ENCODE measurements around the gene KLK15. TPM values are rescaled to one million over a fixed set of nuclear protein-coding genes. Genes with fewer than 3 reads are reported as not detected.

Gene KLK15
- total RNA-seq = not detected

GRCh38 chr19:50833117-50833801 lies at the start of gene KLK15:
Gene KLK15, minus strand, starts transcription at chr19:50833574. Its CDS starts 2,082 bp downstream, at chr19:50831492.
- Histone ChIP-seq H3K9me3 (ENCODE audit: control insufficient read depth in 3 of 3, low read length in 3 of 3) (no peaks in the 10 kb centered on the region), H3K4me1 (ENCODE audit: control insufficient read depth in 3 of 3, insufficient read depth in 3 of 3, low read length in 3 of 3) (peaks cover 6 to 9% (median 8%) of the 10 kb centered on the region in 3 donors), H3K9ac (ENCODE audit: low read depth in 1 of 3, low read length in 3 of 3) (no peak within 1 kb of the TSS), H3K4me3 (ENCODE audit: low read length in 3 of 3) (no peak within 1 kb of the TSS), H3K27ac (ENCODE audit: low read depth, low read length) (no peak within 1 kb of the TSS), H3K36me3 (ENCODE audit: control insufficient read depth in 3 of 3, insufficient read depth in 3 of 3, low read length in 3 of 3) (no peaks in the 10 kb centered on the region), H3K27me3 (ENCODE audit: control insufficient read depth in 3 of 3, insufficient read depth in 3 of 3, low read length in 3 of 3) (peaks cover 32 to 60% (median 34%) of the 10 kb centered on the region in 3 donors)

GRCh38 chr19:50882188-50882587 lies 48.8 kb upstream of the KLK15 start:
- Histone ChIP-seq H3K4me3 (ENCODE audit: low read length in 3 of 3) (no peak overlapping the region), H3K36me3 (ENCODE audit: control insufficient read depth in 3 of 3, insufficient read depth in 3 of 3, low read length in 3 of 3) (no peaks in the 10 kb centered on the region), H3K4me1 (ENCODE audit: control insufficient read depth in 3 of 3, insufficient read depth in 3 of 3, low read length in 3 of 3) (no peaks in the 10 kb centered on the region), H3K9me3 (ENCODE audit: control insufficient read depth in 3 of 3, low read length in 3 of 3) (no peaks in the 10 kb centered on the region), H3K27ac (ENCODE audit: low read depth, low read length) (no peak overlapping the region), H3K9ac (ENCODE audit: low read depth in 1 of 3, low read length in 3 of 3) (no peak overlapping the region), H3K27me3 (ENCODE audit: control insufficient read depth in 3 of 3, insufficient read depth in 3 of 3, low read length in 3 of 3) (peaks cover 3 to 24% (median 13%) of the 10 kb centered on the region in 3 donors)

GRCh38 chr19:50880241-50880640 lies 46.9 kb upstream of the KLK15 start:
- Histone ChIP-seq H3K9me3 (ENCODE audit: control insufficient read depth in 3 of 3, low read length in 3 of 3) (no peaks in the 10 kb centered on the region), H3K4me1 (ENCODE audit: control insufficient read depth in 3 of 3, insufficient read depth in 3 of 3, low read length in 3 of 3) (no peaks in the 10 kb centered on the region), H3K27me3 (ENCODE audit: control insufficient read depth in 3 of 3, insufficient read depth in 3 of 3, low read length in 3 of 3) (peaks cover 5 to 34% (median 16%) of the 10 kb centered on the region in 3 donors), H3K4me3 (ENCODE audit: low read length in 3 of 3) (no peak overlapping the region), H3K27ac (ENCODE audit: low read depth, low read length) (no peak overlapping the region), H3K9ac (ENCODE audit: low read depth in 1 of 3, low read length in 3 of 3) (no peak overlapping the region), H3K36me3 (ENCODE audit: control insufficient read depth in 3 of 3, insufficient read depth in 3 of 3, low read length in 3 of 3) (no peaks in the 10 kb centered on the region)

- Histone ChIP-seq H3K9me3 (ENCODE audit: control insufficient read depth in 3 of 3, low read length in 3 of 3) (no peaks in the 10 kb centered on the region), H3K36me3 (ENCODE audit: control insufficient read depth in 3 of 3, insufficient read depth in 3 of 3, low read length in 3 of 3) (no peaks in the 10 kb centered on the region), H3K4me3 (ENCODE audit: low read length in 3 of 3) (no peak overlapping the region), H3K4me1 (ENCODE audit: control insufficient read depth in 3 of 3, insufficient read depth in 3 of 3, low read length in 3 of 3) (no peaks in the 10 kb centered on the region), H3K27me3 (ENCODE audit: control insufficient read depth in 3 of 3, insufficient read depth in 3 of 3, low read length in 3 of 3) (peaks cover 10 to 46% (median 28%) of the 10 kb centered on the region in 3 donors), H3K27ac (ENCODE audit: low read depth, low read length) (no peak overlapping the region), H3K9ac (ENCODE audit: low read depth in 1 of 3, low read length in 3 of 3) (no peak overlapping the region)
Measured at GRCh38 chr19:50878851-50879250, 45.5 kb upstream of the KLK15 start.

GRCh38 chr19:50877338-50877737 lies 44.0 kb upstream of the KLK15 start:
- peaks cover 10 to 43% (median 34%) of the 10 kb centered on the region in 3 donors for H3K27me3 ChIP-seq (ENCODE audit: control insufficient read depth in 3 of 3, insufficient read depth in 3 of 3, low read length in 3 of 3)
- no peaks in the 10 kb centered on the region for H3K4me1 ChIP-seq (ENCODE audit: control insufficient read depth in 3 of 3, insufficient read depth in 3 of 3, low read length in 3 of 3)
- H3K9ac ChIP-seq (ENCODE audit: low read depth in 1 of 3, low read length in 3 of 3) = no peak overlapping the region
- H3K9me3 ChIP-seq (ENCODE audit: control insufficient read depth in 3 of 3, low read length in 3 of 3) = no peaks in the 10 kb centered on the region
- H3K27ac ChIP-seq (ENCODE audit: low read depth, low read length) = no peak overlapping the region
- no peak overlapping the region for H3K4me3 ChIP-seq (ENCODE audit: low read length in 3 of 3)
- no peaks in the 10 kb centered on the region for H3K36me3 ChIP-seq (ENCODE audit: control insufficient read depth in 3 of 3, insufficient read depth in 3 of 3, low read length in 3 of 3)

- no peaks in the 10 kb centered on the region for H3K36me3 ChIP-seq (ENCODE audit: control insufficient read depth in 3 of 3, insufficient read depth in 3 of 3, low read length in 3 of 3)
Measured at GRCh38 chr19:50876456-50876855, 43.1 kb upstream of the KLK15 start.

GRCh38 chr19:50875795-50876422 lies 42.5 kb upstream of the KLK15 start:
- H3K36me3 ChIP-seq (ENCODE audit: control insufficient read depth in 3 of 3, insufficient read depth in 3 of 3, low read length in 3 of 3) = no peaks in the 10 kb centered on the region
- no peak overlapping the region for H3K9ac ChIP-seq (ENCODE audit: low read depth in 1 of 3, low read length in 3 of 3)
- no peak overlapping the region for H3K4me3 ChIP-seq (ENCODE audit: low read length in 3 of 3)
- no peaks in the 10 kb centered on the region for H3K9me3 ChIP-seq (ENCODE audit: control insufficient read depth in 3 of 3, low read length in 3 of 3)
- H3K27ac ChIP-seq (ENCODE audit: low read depth, low read length) = no peak overlapping the region
- peaks cover 10 to 40% (median 34%) of the 10 kb centered on the region in 3 donors for H3K27me3 ChIP-seq (ENCODE audit: control insufficient read depth in 3 of 3, insufficient read depth in 3 of 3, low read length in 3 of 3)
- H3K4me1 ChIP-seq (ENCODE audit: control insufficient read depth in 3 of 3, insufficient read depth in 3 of 3, low read length in 3 of 3) = no peaks in the 10 kb centered on the region

More at GRCh38 chr19:50876456-50876855, 43.1 kb upstream of the KLK15 start:
- Histone ChIP-seq H3K27me3 (ENCODE audit: control insufficient read depth in 3 of 3, insufficient read depth in 3 of 3, low read length in 3 of 3) (peaks cover 10 to 42% (median 34%) of the 10 kb centered on the region in 3 donors), H3K9me3 (ENCODE audit: control insufficient read depth in 3 of 3, low read length in 3 of 3) (no peaks in the 10 kb centered on the region), H3K27ac (ENCODE audit: low read depth, low read length) (no peak overlapping the region), H3K4me1 (ENCODE audit: control insufficient read depth in 3 of 3, insufficient read depth in 3 of 3, low read length in 3 of 3) (no peaks in the 10 kb centered on the region), H3K4me3 (ENCODE audit: low read length in 3 of 3) (no peak overlapping the region), H3K9ac (ENCODE audit: low read depth in 1 of 3, low read length in 3 of 3) (no peak overlapping the region)

GRCh38 chr19:50874211-50874610 lies 40.8 kb upstream of the KLK15 start:
- H3K4me1 ChIP-seq (ENCODE audit: control insufficient read depth in 3 of 3, insufficient read depth in 3 of 3, low read length in 3 of 3) = no peaks in the 10 kb centered on the region
- H3K27me3 ChIP-seq (ENCODE audit: control insufficient read depth in 3 of 3, insufficient read depth in 3 of 3, low read length in 3 of 3) = peaks cover 12 to 43% (median 30%) of the 10 kb centered on the region in 3 donors
- H3K9me3 ChIP-seq (ENCODE audit: control insufficient read depth in 3 of 3, low read length in 3 of 3) = peaks cover 0 to 3% (median 0%) of the 10 kb centered on the region in 3 donors
- no peak overlapping the region for H3K27ac ChIP-seq (ENCODE audit: low read depth, low read length)
- H3K9ac ChIP-seq (ENCODE audit: low read depth in 1 of 3, low read length in 3 of 3) = no peak overlapping the region
- no peaks in the 10 kb centered on the region for H3K36me3 ChIP-seq (ENCODE audit: control insufficient read depth in 3 of 3, insufficient read depth in 3 of 3, low read length in 3 of 3)
- no peak overlapping the region for H3K4me3 ChIP-seq (ENCODE audit: low read length in 3 of 3)

GRCh38 chr19:50873056-50873455 lies 39.7 kb upstream of the KLK15 start, which contains the start of gene KLK2:
Gene KLK2, plus strand, starts transcription at chr19:50873439. Its CDS starts 35 bp downstream, at chr19:50873474.
- Histone ChIP-seq H3K27me3 (ENCODE audit: control insufficient read depth in 3 of 3, insufficient read depth in 3 of 3, low read length in 3 of 3) (peaks cover 12 to 44% (median 30%) of the 10 kb centered on the region in 3 donors), H3K4me1 (ENCODE audit: control insufficient read depth in 3 of 3, insufficient read depth in 3 of 3, low read length in 3 of 3) (no peaks in the 10 kb centered on the region), H3K9ac (ENCODE audit: low read depth in 1 of 3, low read length in 3 of 3) (no peak within 1 kb of the TSS), H3K4me3 (ENCODE audit: low read length in 3 of 3) (no peak within 1 kb of the TSS), H3K9me3 (ENCODE audit: control insufficient read depth in 3 of 3, low read length in 3 of 3) (peaks cover 0 to 3% (median 0%) of the 10 kb centered on the region in 3 donors), H3K27ac (ENCODE audit: low read depth, low read length) (no peak within 1 kb of the TSS), H3K36me3 (ENCODE audit: control insufficient read depth in 3 of 3, insufficient read depth in 3 of 3, low read length in 3 of 3) (no peaks in the 10 kb centered on the region)
